HEK293 (cell line): Measurements from ENCODE around the gene AIF1.

ENCODE experiments used
- GLIS1 ChIP-seq: fragments of 450-650 bp; formaldehyde crosslinking; IDR thresholded peaks from 2 replicates; pipeline ENCODE4 v1.5.1; 2016; ENCODE audit warnings: missing biosample characterization, missing genetic modification characterization
- KLF1 ChIP-seq: fragments of 450-650 bp; formaldehyde crosslinking; IDR thresholded peaks from 2 replicates; pipeline ENCODE4 v1.5.1; 2016; ENCODE audit warnings: missing biosample characterization, missing genetic modification characterization
- KLF16 ChIP-seq: fragments of 450-650 bp; formaldehyde crosslinking; IDR thresholded peaks from 2 replicates; pipeline ENCODE4 v1.5.1; 2017; ENCODE audit warnings: missing biosample characterization, missing genetic modification characterization
- MZF1 ChIP-seq: fragments of 450-650 bp; formaldehyde crosslinking; IDR thresholded peaks from 2 replicates; pipeline ENCODE4 v1.5.1; 2017; ENCODE audit warnings: missing biosample characterization, missing genetic modification characterization, borderline replicate concordance
- RBAK ChIP-seq: fragments of 450-650 bp; formaldehyde crosslinking; IDR thresholded peaks from 2 replicates; pipeline ENCODE4 v1.5.1; 2016; ENCODE audit warnings: missing biosample characterization, missing genetic modification characterization
- SALL2 ChIP-seq: fragments of 450-650 bp; formaldehyde crosslinking; IDR thresholded peaks from 2 replicates; pipeline ENCODE4 v1.5.0; 2017; ENCODE audit warnings: missing biosample characterization, mild to moderate bottlenecking, missing genetic modification characterization, borderline replicate concordance
- SCRT2 ChIP-seq: fragments of 450-650 bp; formaldehyde crosslinking; IDR thresholded peaks from 2 replicates; pipeline ENCODE4 v1.5.1; 2016; ENCODE audit warnings: missing biosample characterization, missing genetic modification characterization
- TCF7L2 ChIP-seq: IDR thresholded peaks from 2 replicates; pipeline ENCODE4 v1.6.1; 2011; ENCODE audit warnings: low read depth, mild to moderate bottlenecking, inconsistent platforms, low read length, moderate library complexity, borderline replicate concordance
- YY2 ChIP-seq: fragments of 450-650 bp; formaldehyde crosslinking; IDR thresholded peaks from 2 replicates; pipeline ENCODE4 v1.5.1; 2016; ENCODE audit warnings: missing biosample characterization, missing genetic modification characterization
- ZBTB1 ChIP-seq: fragments of 450-650 bp; formaldehyde crosslinking; IDR thresholded peaks from 2 replicates; pipeline ENCODE4 v1.5.1; 2016; ENCODE audit warnings: missing biosample characterization, missing genetic modification characterization
- ZBTB26 ChIP-seq: fragments of 450-650 bp; formaldehyde crosslinking; optimal IDR thresholded peaks from 2 replicates; pipeline ENCODE3; 2016; ENCODE audit warnings: missing biosample characterization, mild to moderate bottlenecking, missing genetic modification characterization
- ZBTB44 ChIP-seq: fragments of 450-650 bp; IDR thresholded peaks from 2 replicates; pipeline ENCODE4 v1.5.1; 2018; ENCODE audit warnings: missing biosample characterization, mild to moderate bottlenecking, missing genetic modification characterization
- ZNF140 ChIP-seq: fragments of 450-650 bp; formaldehyde crosslinking; IDR thresholded peaks from 2 replicates; pipeline ENCODE4 v1.5.1; 2016; ENCODE audit warnings: missing biosample characterization, missing genetic modification characterization
- ZNF202 ChIP-seq: fragments of 450-650 bp; formaldehyde crosslinking; IDR thresholded peaks from 2 replicates; pipeline ENCODE4 v1.5.1; 2016; ENCODE audit warnings: missing biosample characterization, missing genetic modification characterization, borderline replicate concordance
- ZNF24 ChIP-seq: fragments of 450-650 bp; formaldehyde crosslinking; IDR thresholded peaks from 2 replicates; pipeline ENCODE4 v1.5.1; 2016; ENCODE audit warnings: missing biosample characterization, missing genetic modification characterization
- ZNF266 ChIP-seq: fragments of 450-650 bp; formaldehyde crosslinking; IDR thresholded peaks from 2 replicates; pipeline ENCODE4 v1.5.1; 2016; ENCODE audit warnings: missing biosample characterization, missing genetic modification characterization, low read depth
- ZNF341 ChIP-seq: fragments of 450-650 bp; formaldehyde crosslinking; IDR thresholded peaks from 2 replicates; pipeline ENCODE4; 2016; ENCODE audit warnings: low read depth, missing biosample characterization, missing genetic modification characterization
- ZNF37A ChIP-seq: fragments of 450-650 bp; IDR thresholded peaks from 2 replicates; pipeline ENCODE4 v1.5.1; 2018; ENCODE audit warnings: missing biosample characterization, missing genetic modification characterization
- ZNF404 ChIP-seq: fragments of 450-650 bp; formaldehyde crosslinking; IDR thresholded peaks from 2 replicates; pipeline ENCODE4 v1.5.1; 2017; ENCODE audit warnings: missing biosample characterization, missing genetic modification characterization
- ZNF423 ChIP-seq: fragments of 450-650 bp; formaldehyde crosslinking; IDR thresholded peaks from 2 replicates; pipeline ENCODE4 v1.5.1; 2016; ENCODE audit warnings: missing biosample characterization, missing genetic modification characterization
- ZNF488 ChIP-seq: fragments of 450-650 bp; formaldehyde crosslinking; IDR thresholded peaks from 2 replicates; pipeline ENCODE4 v1.5.1; 2016; ENCODE audit warnings: missing biosample characterization, missing genetic modification characterization
- ZNF514 ChIP-seq: fragments of 450-650 bp; formaldehyde crosslinking; IDR thresholded peaks from 2 replicates; pipeline ENCODE4 v1.5.1; 2016; ENCODE audit warnings: missing biosample characterization, missing genetic modification characterization
- ZNF623 ChIP-seq: fragments of 450-650 bp; formaldehyde crosslinking; IDR thresholded peaks from 2 replicates; pipeline ENCODE4 v1.5.1; 2016; ENCODE audit warnings: missing biosample characterization, missing genetic modification characterization
- ZNF624 ChIP-seq: fragments of 450-650 bp; formaldehyde crosslinking; IDR thresholded peaks from 2 replicates; pipeline ENCODE4 v1.5.1; 2017; ENCODE audit warnings: missing biosample characterization, missing genetic modification characterization
- ZNF654 ChIP-seq: fragments of 450-650 bp; formaldehyde crosslinking; IDR thresholded peaks from 2 replicates; pipeline ENCODE4 v1.5.1; 2016; ENCODE audit warnings: low read depth, missing biosample characterization, missing genetic modification characterization
- ZNF792 ChIP-seq: fragments of 450-650 bp; formaldehyde crosslinking; IDR thresholded peaks from 2 replicates; pipeline ENCODE4 v1.5.1; 2016; ENCODE audit warnings: missing biosample characterization, missing genetic modification characterization
- ZNF837 ChIP-seq: fragments of 450-650 bp; formaldehyde crosslinking; IDR thresholded peaks from 2 replicates; pipeline ENCODE4 v1.5.1; 2016; ENCODE audit warnings: missing biosample characterization, missing genetic modification characterization
- ZSCAN23 ChIP-seq: fragments of 450-650 bp; formaldehyde crosslinking; IDR thresholded peaks from 2 replicates; pipeline ENCODE4 v1.5.1; 2016; ENCODE audit warnings: missing biosample characterization, missing genetic modification characterization
- ZXDB ChIP-seq: fragments of 450-650 bp; formaldehyde crosslinking; IDR thresholded peaks from 2 replicates; pipeline ENCODE4 v1.5.1; 2016; ENCODE audit warnings: missing biosample characterization, missing genetic modification characterization
- TF ChIP-seq, protein P1 (sequence below): fragments of 450-650 bp; formaldehyde crosslinking; IDR thresholded peaks from 2 replicates; pipeline ENCODE4 v1.5.1; 2016; ENCODE audit warnings: missing biosample characterization, missing genetic modification characterization
- TF ChIP-seq, protein P2 (sequence below): fragments of 450-650 bp; formaldehyde crosslinking; IDR thresholded peaks from 2 replicates; pipeline ENCODE4 v1.5.1; 2017; ENCODE audit warnings: missing biosample characterization, missing genetic modification characterization
- TF ChIP-seq, protein P3 (sequence below): fragments of 450-650 bp; formaldehyde crosslinking; conservative IDR thresholded peaks from 2 replicates; pipeline ENCODE4 v1.5.1; 2016; ENCODE audit warnings: low read depth, missing biosample characterization, missing genetic modification characterization

The AIF1 gene

GRCh38 chr6:31665501-31666336, 50.7 kb downstream of the AIF1 start, which contains the start of gene CSNK2B (continued):
- TF ChIP-seq, protein P1, sequence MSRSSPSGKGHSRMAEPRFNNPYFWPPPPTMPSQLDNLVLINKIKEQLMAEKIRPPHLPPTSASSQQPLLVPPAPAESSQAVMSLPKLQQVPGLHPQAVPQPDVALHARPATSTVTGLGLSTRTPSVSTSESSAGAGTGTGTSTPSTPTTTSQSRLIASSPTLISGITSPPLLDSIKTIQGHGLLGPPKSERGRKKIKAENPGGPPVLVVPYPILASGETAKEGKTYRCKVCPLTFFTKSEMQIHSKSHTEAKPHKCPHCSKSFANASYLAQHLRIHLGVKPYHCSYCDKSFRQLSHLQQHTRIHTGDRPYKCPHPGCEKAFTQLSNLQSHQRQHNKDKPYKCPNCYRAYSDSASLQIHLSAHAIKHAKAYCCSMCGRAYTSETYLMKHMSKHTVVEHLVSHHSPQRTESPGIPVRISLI (tag by site-specific recombination): no peak
- TF ChIP-seq ZNF266 (no peak), RBAK (tag by site-specific recombination) (no peak), YY2 (tag by site-specific recombination) (0 out of 2 replicates have a peak, but pooled peaks have one; percentile 10), ZNF488 (tag by site-specific recombination) (no peak), MZF1 (tag by site-specific recombination) (no peak), ZSCAN23 (tag by site-specific recombination) (no peak), ZNF202 (tag by site-specific recombination) (no peak), ZNF24 (tag by site-specific recombination) (no peak), ZBTB26 (tag by site-specific recombination) (no peak), ZNF423 (tag by site-specific recombination) (no peak), ZNF404 (tag by site-specific recombination) (no peak), ZNF341 (tag by site-specific recombination) (peak; percentile 96), ZNF792 (tag by site-specific recombination) (no peak), ZNF624 (tag by site-specific recombination) (no peak), ZNF514 (tag by site-specific recombination) (no peak), ZNF654 (tag by site-specific recombination) (no peak), ZNF837 (tag by site-specific recombination) (no peak), ZBTB1 (tag by site-specific recombination) (no peak), ZXDB (peak; percentile 51), ZNF37A (tag by site-specific recombination) (no peak), SALL2 (tag by site-specific recombination) (no peak), TCF7L2 (peak; percentile 44; the same call in 1 of the 2 replicates), GLIS1 (peak; percentile 28; the same call in 1 of the 2 replicates), ZNF623 (tag by site-specific recombination) (no peak), KLF1 (tag by site-specific recombination) (peak; percentile 41; the same call in 1 of the 2 replicates), KLF16 (tag by site-specific recombination) (peak; percentile 58), ZBTB44 (tag by site-specific recombination) (no peak), SCRT2 (tag by site-specific recombination) (peak; percentile 6), ZNF140 (tag by site-specific recombination) (no peak)
- TF ChIP-seq, protein P2, sequence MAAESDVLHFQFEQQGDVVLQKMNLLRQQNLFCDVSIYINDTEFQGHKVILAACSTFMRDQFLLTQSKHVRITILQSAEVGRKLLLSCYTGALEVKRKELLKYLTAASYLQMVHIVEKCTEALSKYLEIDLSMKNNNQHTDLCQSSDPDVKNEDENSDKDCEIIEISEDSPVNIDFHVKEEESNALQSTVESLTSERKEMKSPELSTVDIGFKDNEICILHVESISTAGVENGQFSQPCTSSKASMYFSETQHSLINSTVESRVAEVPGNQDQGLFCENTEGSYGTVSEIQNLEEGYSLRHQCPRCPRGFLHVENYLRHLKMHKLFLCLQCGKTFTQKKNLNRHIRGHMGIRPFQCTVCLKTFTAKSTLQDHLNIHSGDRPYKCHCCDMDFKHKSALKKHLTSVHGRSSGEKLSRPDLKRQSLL (tag by site-specific recombination): no peak
- TF ChIP-seq, protein P3, sequence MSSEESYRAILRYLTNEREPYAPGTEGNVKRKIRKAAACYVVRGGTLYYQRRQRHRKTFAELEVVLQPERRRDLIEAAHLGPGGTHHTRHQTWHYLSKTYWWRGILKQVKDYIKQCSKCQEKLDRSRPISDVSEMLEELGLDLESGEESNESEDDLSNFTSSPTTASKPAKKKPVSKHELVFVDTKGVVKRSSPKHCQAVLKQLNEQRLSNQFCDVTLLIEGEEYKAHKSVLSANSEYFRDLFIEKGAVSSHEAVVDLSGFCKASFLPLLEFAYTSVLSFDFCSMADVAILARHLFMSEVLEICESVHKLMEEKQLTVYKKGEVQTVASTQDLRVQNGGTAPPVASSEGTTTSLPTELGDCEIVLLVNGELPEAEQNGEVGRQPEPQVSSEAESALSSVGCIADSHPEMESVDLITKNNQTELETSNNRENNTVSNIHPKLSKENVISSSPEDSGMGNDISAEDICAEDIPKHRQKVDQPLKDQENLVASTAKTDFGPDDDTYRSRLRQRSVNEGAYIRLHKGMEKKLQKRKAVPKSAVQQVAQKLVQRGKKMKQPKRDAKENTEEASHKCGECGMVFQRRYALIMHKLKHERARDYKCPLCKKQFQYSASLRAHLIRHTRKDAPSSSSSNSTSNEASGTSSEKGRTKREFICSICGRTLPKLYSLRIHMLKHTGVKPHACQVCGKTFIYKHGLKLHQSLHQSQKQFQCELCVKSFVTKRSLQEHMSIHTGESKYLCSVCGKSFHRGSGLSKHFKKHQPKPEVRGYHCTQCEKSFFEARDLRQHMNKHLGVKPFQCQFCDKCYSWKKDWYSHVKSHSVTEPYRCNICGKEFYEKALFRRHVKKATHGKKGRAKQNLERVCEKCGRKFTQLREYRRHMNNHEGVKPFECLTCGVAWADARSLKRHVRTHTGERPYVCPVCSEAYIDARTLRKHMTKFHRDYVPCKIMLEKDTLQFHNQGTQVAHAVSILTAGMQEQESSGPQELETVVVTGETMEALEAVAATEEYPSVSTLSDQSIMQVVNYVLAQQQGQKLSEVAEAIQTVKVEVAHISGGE: peak; percentile 96
